Activated CD8-positive, alpha-beta memory T cell treated with anti-CD3 and anti-CD28 coated beads, Interleukin-2, amount 10 ng/mL, durations not matched to agents 7 days and 5 days (primary cell): ENCODE data around the gene CES2. TPM values are rescaled to one million over a fixed set of nuclear protein-coding genes. Genes with fewer than 3 reads are reported as not detected.
A peak's percentile ranks its signal among the peaks of the same experiment; 100 is the strongest.
"Not testable (repeated sequence)": the region's sequence is repeated elsewhere in the genome, so short reads cannot be mapped to it uniquely, and the experiment has no call there.

Experiments used
- ATAC-seq: fragments of 150-1000 bp; cut with Tn5 transposase; one replicate; pipeline ENCODE4 v1.10.0; 2021; ENCODE audit warnings: moderate library complexity
- CTCF ChIA-PET: fragments of 350-600 bp; sonication (Branson Sonifier 250); formaldehyde crosslinking; loops from one replicate; lab custom pipeline; 2021; ENCODE audit warnings: antibody characterized with exemption; lab: Charles Lee
- DNase-seq: peaks from one replicate; pipeline ENCODE4 v3.0.0-alpha.2; 2020
- H3K27ac Mint-ChIP-seq: one replicate; pipeline ENCODE4 v1.8.0; 2021; ENCODE audit warnings: mild to moderate bottlenecking, mixed read lengths
- H3K27me3 Mint-ChIP-seq: one replicate; pipeline ENCODE4 v1.8.0; 2021; ENCODE audit warnings: mixed read lengths
- H3K36me3 Mint-ChIP-seq: one replicate; pipeline ENCODE4 v1.8.0; 2021; ENCODE audit warnings: mild to moderate bottlenecking, mixed read lengths
- H3K4me1 Mint-ChIP-seq: one replicate; pipeline ENCODE4 v1.8.0; 2021; ENCODE audit warnings: mixed read lengths
- H3K4me3 Mint-ChIP-seq: one replicate; pipeline ENCODE4 v1.8.0; 2021; ENCODE audit warnings: mild to moderate bottlenecking, moderate library complexity, mixed read lengths
- H3K9me3 Mint-ChIP-seq: one replicate; pipeline ENCODE4 v1.8.0; 2022; ENCODE audit warnings: low read depth, mixed read lengths
- total RNA-seq, 2 experiments: library from RNA; stranded (reverse); gene quantifications; one replicate each; pipeline ENCODE4 v1.2.3, GENCODE V29; 2021

The CES2 gene
- total RNA-seq, 2 experiments from 2014 or later = 34.1 to 35.5 TPM

GRCh38 chr16:66974932-66975246, 39.6 kb downstream of the CES2 start:
- CTCF ChIA-PET = interaction anchor here (0.6 to 10.5 kb wide), 12 partner anchors 9 to 210 kb away, joined by 3 to 86 read pairs (median 8); partner anchors contain the start of genes B3GNT9 and CES3
- ATAC-seq, H3K27me3 Mint-ChIP-seq, H3K9me3 Mint-ChIP-seq, H3K36me3 Mint-ChIP-seq: not testable (repeated sequence)
- peak overlapping the region; percentile 75 for H3K4me3 Mint-ChIP-seq
- DNase-seq = peak; percentile 77
- H3K4me1 Mint-ChIP-seq = peaks cover 44% of the 10 kb centered on the region
- peak overlapping the region; percentile 82 for H3K27ac Mint-ChIP-seq

- ATAC-seq (no peak), DNase-seq (no peak)
- Mint-ChIP-seq H3K4me1 (peaks cover 47% of the 10 kb centered on the region), H3K9me3 (no peaks in the 10 kb centered on the region), H3K27ac (peak overlapping the region; percentile 82), H3K4me3 (peak overlapping the region; percentile 75), H3K36me3 (no peaks in the 10 kb centered on the region), H3K27me3 (no peaks in the 10 kb centered on the region)
- CTCF ChIA-PET = interaction anchor here (0.6 to 10.5 kb wide), 22 partner anchors 8 to 210 kb away, joined by 3 to 86 read pairs (median 4); partner anchors contain the start of genes CES3 and NOL3
Measured at GRCh38 chr16:66975302-66975893, 40.1 kb downstream of the CES2 start.

- Mint-ChIP-seq H3K4me1 (peaks cover 51% of the 10 kb centered on the region), H3K36me3 (peaks cover 2% of the 10 kb centered on the region), H3K27me3 (no peaks in the 10 kb centered on the region), H3K4me3 (no peak overlapping the region), H3K9me3 (no peaks in the 10 kb centered on the region), H3K27ac (no peak overlapping the region)
- no peak for DNase-seq
- ATAC-seq = no peak
- CTCF ChIA-PET = interaction anchor here (0.9 to 10.5 kb wide), 21 partner anchors 12 to 209 kb away, joined by 3 to 86 read pairs (median 7); partner anchors contain the start of genes CBFB, CES3 and NOL3
Measured at GRCh38 chr16:66976746-66977145, 41.4 kb downstream of the CES2 start.

- no peak overlapping the region for H3K4me3 Mint-ChIP-seq
- H3K36me3 Mint-ChIP-seq = peaks cover 2% of the 10 kb centered on the region
- CTCF ChIA-PET = interaction anchor here (0.7 to 10.5 kb wide), 29 partner anchors 11 to 208 kb away, joined by 3 to 86 read pairs (median 5); partner anchors contain the start of genes CBFB, CES3, CES4A and FBXL8
- ATAC-seq (peak; percentile 99), DNase-seq (peak; percentile 93)
- H3K27ac Mint-ChIP-seq = peak overlapping the region; percentile 75
- H3K9me3 Mint-ChIP-seq = no peaks in the 10 kb centered on the region
- H3K27me3 Mint-ChIP-seq = no peaks in the 10 kb centered on the region
- H3K4me1 Mint-ChIP-seq = peaks cover 57% of the 10 kb centered on the region
Measured at GRCh38 chr16:66977341-66978113, 42.2 kb downstream of the CES2 start.

GRCh38 chr16:66979011-66979717, 43.8 kb downstream of the CES2 start:
- no peak for DNase-seq
- Mint-ChIP-seq H3K4me1 (peaks cover 71% of the 10 kb centered on the region), H3K36me3 (peaks cover 6% of the 10 kb centered on the region), H3K27ac (no peak overlapping the region), H3K4me3 (no peak overlapping the region), H3K27me3 (no peaks in the 10 kb centered on the region), H3K9me3 (no peaks in the 10 kb centered on the region)
- no peak for ATAC-seq
- CTCF ChIA-PET = interaction anchor here (0.8 to 10.5 kb wide), 17 partner anchors 12 to 206 kb away, joined by 3 to 86 read pairs (median 6); partner anchors contain the start of genes CBFB, CES3, FBXL8 and TRADD

- no peak for DNase-seq
- CTCF ChIA-PET = interaction anchor here (1.2 to 4.7 kb wide), 11 partner anchors 8 to 202 kb away, joined by 3 to 34 read pairs (median 5); partner anchors contain the start of genes CES3, FBXL8 and TRADD
- peak overlapping the region; percentile 94 for H3K27ac Mint-ChIP-seq
- no peak overlapping the region for H3K4me3 Mint-ChIP-seq
- no peaks in the 10 kb centered on the region for H3K27me3 Mint-ChIP-seq
- peaks cover 14% of the 10 kb centered on the region for H3K36me3 Mint-ChIP-seq
- H3K4me1 Mint-ChIP-seq = peaks cover 72% of the 10 kb centered on the region
- ATAC-seq = no peak
- H3K9me3 Mint-ChIP-seq = no peaks in the 10 kb centered on the region
Measured at GRCh38 chr16:66983033-66983432, 47.7 kb downstream of the CES2 start.

- H3K27ac Mint-ChIP-seq = peak overlapping the region; percentile 94
- H3K4me1 Mint-ChIP-seq = peaks cover 65% of the 10 kb centered on the region
- H3K9me3 Mint-ChIP-seq = no peaks in the 10 kb centered on the region
- no peaks in the 10 kb centered on the region for H3K27me3 Mint-ChIP-seq
- H3K4me3 Mint-ChIP-seq = no peak overlapping the region
- peak; percentile 87 for DNase-seq
- peak; percentile 87 for ATAC-seq
- CTCF ChIA-PET = interaction anchor here (0.9 to 4.7 kb wide), 11 partner anchors 10 to 200 kb away, joined by 3 to 34 read pairs (median 6); partner anchors contain the start of genes FBXL8, PHAF1 and TRADD
- peaks cover 15% of the 10 kb centered on the region for H3K36me3 Mint-ChIP-seq
Measured at GRCh38 chr16:66984892-66985311, 49.6 kb downstream of the CES2 start.

- peak overlapping the region; percentile 94 for H3K27ac Mint-ChIP-seq
- H3K27me3 Mint-ChIP-seq = no peaks in the 10 kb centered on the region
- no peak for ATAC-seq
- no peak overlapping the region for H3K4me3 Mint-ChIP-seq
- CTCF ChIA-PET = interaction anchor here (0.8 to 4.7 kb wide), 9 partner anchors 11 to 174 kb away, joined by 3 to 34 read pairs (median 6); partner anchors contain the start of genes FBXL8 and TRADD
- no peaks in the 10 kb centered on the region for H3K9me3 Mint-ChIP-seq
- DNase-seq = no peak
- H3K4me1 Mint-ChIP-seq = peaks cover 57% of the 10 kb centered on the region
- peaks cover 13% of the 10 kb centered on the region for H3K36me3 Mint-ChIP-seq
Measured at GRCh38 chr16:66986559-66986958, 51.2 kb downstream of the CES2 start.

- DNase-seq (no peak), ATAC-seq (no peak)
- Mint-ChIP-seq H3K27ac (peak within 1 kb of the TSS; percentile 73), H3K4me1 (peaks cover 45% of the 10 kb centered on the region), H3K9me3 (no peaks in the 10 kb centered on the region), H3K36me3 (peaks cover 11% of the 10 kb centered on the region), H3K4me3 (no peak within 1 kb of the TSS), H3K27me3 (no peaks in the 10 kb centered on the region)
- CTCF ChIA-PET = interaction anchor here (1.1 to 2.1 kb wide), 5 partner anchors 11 to 30 kb away, joined by 3 to 8 read pairs (median 6); partner anchors contain the start of gene CES3
Measured at GRCh38 chr16:66988197-66988788, 53.0 kb downstream of the CES2 start, which contains the start of gene CES4A. CES4A (plus strand) TSS chr16:66988589; CDS start chr16:66988773, 184 bp downstream.

- no peak overlapping the region for H3K4me3 Mint-ChIP-seq
- CTCF ChIA-PET = interaction anchor here (1.2 to 1.6 kb wide), 5 partner anchors 13 to 164 kb away, joined by 3 to 7 read pairs (median 3); no protein-coding TSS in a partner anchor
- no peaks in the 10 kb centered on the region for H3K9me3 Mint-ChIP-seq
- H3K27me3 Mint-ChIP-seq = no peaks in the 10 kb centered on the region
- peaks cover 7% of the 10 kb centered on the region for H3K36me3 Mint-ChIP-seq
- H3K4me1 Mint-ChIP-seq = peaks cover 17% of the 10 kb centered on the region
- H3K27ac Mint-ChIP-seq = no peak overlapping the region
- DNase-seq (no peak), ATAC-seq (no peak)
Measured at GRCh38 chr16:66991545-66992077, 56.3 kb downstream of the CES2 start.

GRCh38 chr16:66993558-66993957, 58.2 kb downstream of the CES2 start:
- CTCF ChIA-PET = interaction anchor here (1.0 to 1.3 kb wide), 2 partner anchors 14 to 162 kb away, joined by 3 read pairs; no protein-coding TSS in a partner anchor
- not testable (repeated sequence) for H3K36me3 Mint-ChIP-seq, H3K27me3 Mint-ChIP-seq

More at GRCh38 chr16:66993558-66993957, 58.2 kb downstream of the CES2 start:
- H3K4me1 Mint-ChIP-seq, H3K27ac Mint-ChIP-seq, H3K4me3 Mint-ChIP-seq, H3K9me3 Mint-ChIP-seq, ATAC-seq, DNase-seq: not testable (repeated sequence)
